ENCODE measurements around the gene CETN3.

The CETN3 gene

DNA sequence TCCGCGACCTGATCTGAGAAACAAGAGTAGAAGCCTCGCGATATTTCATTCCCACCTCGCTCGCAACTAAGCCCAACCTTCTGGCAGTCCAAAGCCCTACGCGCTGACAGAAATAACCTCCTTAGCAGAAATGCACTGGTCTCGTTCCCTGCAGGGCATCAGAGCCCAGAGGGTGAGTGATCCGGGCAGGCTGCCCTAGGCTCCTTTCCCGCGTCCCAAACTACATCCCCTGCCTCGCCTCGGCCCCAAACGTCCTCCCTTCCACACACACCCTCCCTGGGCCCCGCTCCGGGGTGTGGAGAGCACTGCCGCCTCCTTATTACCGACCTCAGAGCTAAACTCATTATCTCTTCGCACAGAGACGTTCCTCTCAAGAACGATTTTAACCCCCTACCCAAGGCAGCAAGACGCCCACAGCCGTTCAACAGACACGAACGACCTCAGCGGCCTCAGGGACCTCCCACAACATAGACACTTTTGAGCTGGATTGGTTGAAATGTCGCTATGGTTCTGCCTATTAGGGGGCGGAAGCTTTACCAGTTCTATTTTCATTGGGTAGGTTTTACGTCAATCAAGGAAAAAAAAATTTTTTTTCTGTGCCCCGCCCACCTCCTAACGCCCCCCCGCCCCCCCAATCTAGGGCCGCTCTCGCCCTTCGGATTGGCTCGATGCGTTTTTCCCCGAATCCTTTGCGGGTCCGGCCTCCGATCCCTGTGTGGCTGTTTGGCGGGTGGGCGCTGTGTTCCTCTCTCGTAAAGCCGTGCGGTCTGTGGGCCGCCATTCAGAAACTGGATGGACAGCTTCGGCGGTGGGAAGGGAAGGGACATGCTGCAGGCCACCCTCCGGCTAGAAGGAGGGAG lies at the start of gene CETN3:
Gene CETN3, minus strand, starts transcription at position 439 of the 860 bp plus-strand sequence. Its CDS starts 95 bp downstream, at position 344.
- no peak within 1 kb of the TSS for H3K4me3 Mint-ChIP-seq
- peaks cover 17% of the 10 kb centered on the region for H3K36me3 Mint-ChIP-seq (ENCODE audit: low read depth)
- H3K9me3 Mint-ChIP-seq: no peaks in the 10 kb centered on the region
- H3K27ac Mint-ChIP-seq: no peak within 1 kb of the TSS
- DNase-seq (peak; percentile 87), ATAC-seq (peak; percentile 96)
- no peaks in the 10 kb centered on the region for H3K27me3 Mint-ChIP-seq
- H3K4me1 Mint-ChIP-seq: peaks cover 30% of the 10 kb centered on the region

DNA sequence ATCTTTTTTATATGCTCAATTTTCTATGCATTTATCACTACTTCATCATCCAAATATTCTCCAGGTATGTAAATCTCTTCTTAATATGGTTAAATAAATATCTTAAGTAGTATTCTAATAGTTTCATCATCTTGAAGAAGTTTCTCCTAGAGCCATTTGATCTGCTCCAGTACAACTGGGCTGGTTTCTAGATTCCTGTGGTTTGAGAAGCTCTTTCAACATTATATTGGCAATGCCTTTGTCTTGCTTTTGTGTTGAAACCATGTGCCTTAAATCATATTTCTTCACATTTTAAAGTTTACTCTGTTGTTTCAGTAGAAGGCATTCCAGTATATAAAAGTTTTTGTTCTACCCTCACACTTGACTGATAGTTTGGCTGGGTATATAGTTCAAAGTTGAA lies 37.4 kb upstream of the CETN3 start:
- H3K4me1 Mint-ChIP-seq: no peaks in the 10 kb centered on the region
- no peaks in the 10 kb centered on the region for H3K36me3 Mint-ChIP-seq (ENCODE audit: low read depth)
- DNase-seq (no peak), ATAC-seq (no peak)
- no peaks in the 10 kb centered on the region for H3K9me3 Mint-ChIP-seq
- no peaks in the 10 kb centered on the region for H3K27me3 Mint-ChIP-seq
- no peak overlapping the region for H3K4me3 Mint-ChIP-seq
- H3K27ac Mint-ChIP-seq: no peak overlapping the region

DNA sequence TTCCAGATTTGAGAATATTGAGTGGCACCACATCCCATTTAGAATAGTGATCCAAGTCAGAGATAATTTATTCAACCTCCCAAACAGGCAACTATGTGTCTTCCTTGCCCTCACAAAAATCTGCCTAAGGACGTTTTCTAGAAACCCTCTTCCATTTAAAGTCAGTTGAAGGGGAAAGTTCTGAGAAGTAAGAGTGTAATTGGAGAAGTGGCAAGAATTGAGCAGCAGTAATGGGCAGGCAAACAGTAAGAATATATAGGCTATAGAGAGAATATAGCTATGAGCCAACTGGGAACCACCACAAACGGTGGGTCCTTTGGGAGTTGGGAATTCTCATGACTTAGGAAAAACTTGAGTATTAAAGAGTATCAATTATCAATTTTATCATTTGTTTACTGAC lies 31.1 kb upstream of the CETN3 start:
- ATAC-seq: no peak

DNA sequence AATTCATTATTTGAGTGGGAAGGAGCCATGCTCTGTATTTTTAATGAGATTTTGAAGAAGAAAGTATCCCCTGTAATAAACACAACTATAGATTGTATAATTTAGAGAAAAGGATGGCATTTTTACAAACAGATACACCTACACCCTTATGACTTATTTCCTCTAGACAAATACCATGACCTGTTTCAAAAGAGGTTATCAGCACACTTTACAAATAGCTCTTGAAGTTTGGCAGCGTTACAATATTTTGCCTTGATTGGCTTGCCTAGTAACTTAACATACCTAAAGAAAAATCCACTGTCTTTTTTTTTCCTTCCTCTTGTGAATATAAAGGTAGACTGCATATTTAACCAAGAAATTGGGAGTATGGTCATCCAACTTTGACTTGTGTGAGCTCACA lies 28.5 kb upstream of the CETN3 start:
- H3K36me3 Mint-ChIP-seq (ENCODE audit: low read depth): no peaks in the 10 kb centered on the region
- ATAC-seq (no peak), DNase-seq (no peak)
- H3K4me3 Mint-ChIP-seq: no peak overlapping the region
- peaks cover 3% of the 10 kb centered on the region for H3K27me3 Mint-ChIP-seq
- H3K9me3 Mint-ChIP-seq: no peaks in the 10 kb centered on the region
- peaks cover 10% of the 10 kb centered on the region for H3K4me1 Mint-ChIP-seq
- H3K27ac Mint-ChIP-seq: no peak overlapping the region

More for the DNA sequence above, 31.1 kb upstream of the CETN3 start:
- Mint-ChIP-seq H3K27ac (no peak overlapping the region), H3K9me3 (no peaks in the 10 kb centered on the region), H3K4me3 (no peak overlapping the region), H3K4me1 (peaks cover 10% of the 10 kb centered on the region), H3K36me3 (ENCODE audit: low read depth) (no peaks in the 10 kb centered on the region), H3K27me3 (peaks cover 3% of the 10 kb centered on the region)
- DNase-seq: no peak

DNA sequence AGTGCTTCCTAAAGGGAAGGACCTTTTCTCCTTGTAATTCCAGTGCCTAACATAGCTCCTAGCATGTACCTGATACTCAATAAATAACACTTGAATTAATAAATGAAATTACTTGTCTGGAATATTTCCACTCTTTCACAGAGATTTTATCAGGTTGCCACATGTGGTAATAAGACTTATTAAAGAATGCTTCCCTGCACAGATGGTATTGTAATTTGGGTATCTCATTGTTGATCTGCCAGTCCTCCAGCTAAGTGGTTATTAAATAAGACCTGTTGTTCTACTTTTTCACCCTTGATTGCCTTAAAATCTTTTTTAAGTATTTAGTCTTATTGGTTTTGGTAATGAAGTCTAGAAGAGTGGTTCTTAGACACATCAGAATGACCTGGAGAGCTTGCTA lies 28.1 kb upstream of the CETN3 start:
- no peaks in the 10 kb centered on the region for H3K9me3 Mint-ChIP-seq
- H3K4me3 Mint-ChIP-seq: no peak overlapping the region
- no peak for DNase-seq
- H3K36me3 Mint-ChIP-seq (ENCODE audit: low read depth): no peaks in the 10 kb centered on the region
- peaks cover 10% of the 10 kb centered on the region for H3K4me1 Mint-ChIP-seq
- ATAC-seq: no peak
- peaks cover 3% of the 10 kb centered on the region for H3K27me3 Mint-ChIP-seq
- no peak overlapping the region for H3K27ac Mint-ChIP-seq

DNA sequence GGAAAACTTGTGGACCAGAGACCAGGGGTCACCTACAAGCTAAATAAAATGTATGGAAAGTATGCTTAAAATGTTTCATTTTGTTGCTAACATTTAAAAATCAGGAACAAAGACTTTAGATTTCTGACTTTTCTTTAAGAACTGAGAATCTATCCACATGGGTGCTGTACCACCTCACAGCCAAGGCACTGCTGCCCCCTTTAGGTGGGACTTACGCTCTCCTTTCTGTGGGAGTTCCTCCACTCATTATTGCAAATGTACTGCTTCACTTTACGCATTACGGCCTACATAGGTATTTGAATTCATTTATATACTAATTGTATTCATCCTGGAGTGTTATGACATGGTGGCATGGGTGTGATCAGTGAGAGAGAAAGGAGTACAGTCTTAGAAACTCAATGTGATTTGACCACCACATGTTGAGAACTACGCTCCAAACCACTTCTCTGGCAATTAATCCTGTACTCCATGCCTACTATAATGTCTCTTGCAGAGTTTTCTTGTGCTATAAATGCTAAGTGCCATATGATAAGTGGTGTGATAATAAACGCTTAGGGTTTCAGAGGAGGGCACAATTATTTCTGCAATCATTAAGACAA lies 24.7 kb upstream of the CETN3 start:
- H3K36me3 Mint-ChIP-seq (ENCODE audit: low read depth): no peaks in the 10 kb centered on the region
- DNase-seq: peak; percentile 52
- H3K4me3 Mint-ChIP-seq: no peak overlapping the region
- peaks cover 5% of the 10 kb centered on the region for H3K27me3 Mint-ChIP-seq
- H3K9me3 Mint-ChIP-seq: no peaks in the 10 kb centered on the region
- H3K27ac Mint-ChIP-seq: no peak overlapping the region
- ATAC-seq: no peak
- no peaks in the 10 kb centered on the region for H3K4me1 Mint-ChIP-seq

DNA sequence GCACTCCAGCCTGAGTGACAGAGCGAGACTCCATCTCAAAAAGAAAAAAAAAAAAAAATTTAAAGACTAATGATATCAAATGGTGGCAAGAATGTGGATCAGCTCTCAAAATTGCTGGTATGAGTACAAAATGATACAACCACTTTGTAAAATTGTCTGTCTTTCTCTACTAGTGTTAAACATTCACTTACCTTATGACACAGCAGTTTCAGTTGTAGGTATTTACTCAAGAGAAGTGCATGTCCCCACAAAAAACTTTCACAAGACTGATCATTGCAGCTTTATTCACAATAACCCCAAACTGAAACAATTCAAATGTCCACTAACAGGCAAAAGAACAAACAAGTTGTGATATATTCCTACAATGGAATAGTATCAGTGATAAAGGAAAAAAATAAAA lies 14.7 kb upstream of the CETN3 start:
- DNase-seq (no peak), ATAC-seq (no peak)
- Mint-ChIP-seq H3K27ac (no peak overlapping the region), H3K9me3 (no peaks in the 10 kb centered on the region), H3K4me3 (no peak overlapping the region), H3K36me3 (ENCODE audit: low read depth) (no peaks in the 10 kb centered on the region), H3K4me1 (no peaks in the 10 kb centered on the region), H3K27me3 (peaks cover 10% of the 10 kb centered on the region)

DNA sequence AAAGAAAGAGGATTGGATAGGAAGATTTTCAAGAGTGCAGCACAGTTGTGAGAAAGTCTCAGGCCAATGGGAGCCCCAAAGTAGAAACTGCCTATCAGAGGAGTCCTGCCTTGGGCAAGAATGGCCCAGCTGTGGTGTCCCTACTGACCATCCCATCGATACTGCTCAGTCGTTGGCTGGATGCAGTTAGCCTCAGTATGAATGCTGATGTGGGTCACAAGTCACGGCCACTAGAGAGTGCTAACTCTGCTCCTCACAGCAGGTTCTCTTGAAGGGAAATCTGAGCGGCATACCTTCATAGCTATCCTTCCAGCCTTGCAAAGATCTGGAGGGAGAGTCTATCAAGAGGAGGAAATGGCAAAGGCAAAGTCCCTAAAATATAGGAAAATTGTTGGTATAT lies 11.6 kb upstream of the CETN3 start:
- H3K4me3 Mint-ChIP-seq: no peak overlapping the region
- no peak for ATAC-seq
- DNase-seq: no peak
- H3K4me1 Mint-ChIP-seq: no peaks in the 10 kb centered on the region
- no peaks in the 10 kb centered on the region for H3K9me3 Mint-ChIP-seq
- peaks cover 10% of the 10 kb centered on the region for H3K27me3 Mint-ChIP-seq
- no peaks in the 10 kb centered on the region for H3K36me3 Mint-ChIP-seq (ENCODE audit: low read depth)
- no peak overlapping the region for H3K27ac Mint-ChIP-seq

DNA sequence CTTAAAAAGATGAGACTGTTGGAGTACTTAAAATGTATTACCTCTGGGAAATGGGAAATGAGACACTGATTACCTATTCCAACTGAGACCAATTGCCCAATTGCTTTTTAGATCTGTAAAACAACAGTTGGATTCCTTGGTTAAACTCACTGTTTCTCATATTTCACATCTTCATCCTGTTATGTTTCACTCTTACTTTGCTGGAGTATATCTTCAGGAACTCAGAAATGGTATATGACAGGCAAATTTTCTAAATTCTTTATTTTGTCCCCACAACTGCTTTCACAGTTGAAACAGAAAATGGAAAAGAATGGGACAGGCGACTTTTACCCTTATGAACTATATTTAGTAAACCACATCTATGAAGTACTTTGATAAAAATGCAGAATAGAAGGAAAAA lies 8.7 kb upstream of the CETN3 start:
- DNase-seq: no peak
- Mint-ChIP-seq H3K4me1 (no peaks in the 10 kb centered on the region), H3K27me3 (peaks cover 5% of the 10 kb centered on the region), H3K9me3 (no peaks in the 10 kb centered on the region), H3K4me3 (no peak overlapping the region), H3K36me3 (ENCODE audit: low read depth) (no peaks in the 10 kb centered on the region), H3K27ac (no peak overlapping the region)
- ATAC-seq: no peak

DNA sequence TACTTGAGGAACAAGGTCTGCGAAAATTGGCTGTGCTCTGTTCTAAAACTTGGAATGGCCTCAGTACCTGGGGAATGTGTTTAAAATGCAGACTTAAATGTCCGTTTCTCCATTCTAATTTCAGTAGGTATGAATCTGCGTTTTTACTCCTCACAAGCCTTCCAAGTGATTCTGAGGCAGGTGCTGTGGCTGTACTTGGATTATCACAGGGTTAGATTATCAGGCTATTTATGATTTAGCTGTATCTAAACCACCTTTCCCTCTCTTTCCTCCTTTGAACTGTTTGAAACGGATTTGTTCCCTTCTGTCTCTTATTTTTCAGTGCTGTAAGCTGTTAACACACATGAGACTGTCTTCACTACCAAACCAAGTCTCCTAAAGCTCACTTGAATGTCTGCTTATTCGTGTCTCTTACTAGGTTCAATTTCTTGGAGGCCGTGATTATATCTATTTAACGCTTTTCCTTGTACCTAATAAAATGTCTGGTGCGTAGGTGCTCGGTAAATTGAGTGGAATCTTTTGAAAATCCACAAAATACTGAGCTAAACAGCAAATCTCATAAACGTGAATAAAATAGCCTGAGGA lies 714 bp upstream of the CETN3 start:
- Mint-ChIP-seq H3K27me3 (no peaks in the 10 kb centered on the region), H3K27ac (no peak overlapping the region), H3K36me3 (ENCODE audit: low read depth) (peaks cover 13% of the 10 kb centered on the region), H3K9me3 (no peaks in the 10 kb centered on the region), H3K4me3 (no peak overlapping the region), H3K4me1 (peaks cover 26% of the 10 kb centered on the region)
- ATAC-seq (no peak), DNase-seq (no peak)

DNA sequence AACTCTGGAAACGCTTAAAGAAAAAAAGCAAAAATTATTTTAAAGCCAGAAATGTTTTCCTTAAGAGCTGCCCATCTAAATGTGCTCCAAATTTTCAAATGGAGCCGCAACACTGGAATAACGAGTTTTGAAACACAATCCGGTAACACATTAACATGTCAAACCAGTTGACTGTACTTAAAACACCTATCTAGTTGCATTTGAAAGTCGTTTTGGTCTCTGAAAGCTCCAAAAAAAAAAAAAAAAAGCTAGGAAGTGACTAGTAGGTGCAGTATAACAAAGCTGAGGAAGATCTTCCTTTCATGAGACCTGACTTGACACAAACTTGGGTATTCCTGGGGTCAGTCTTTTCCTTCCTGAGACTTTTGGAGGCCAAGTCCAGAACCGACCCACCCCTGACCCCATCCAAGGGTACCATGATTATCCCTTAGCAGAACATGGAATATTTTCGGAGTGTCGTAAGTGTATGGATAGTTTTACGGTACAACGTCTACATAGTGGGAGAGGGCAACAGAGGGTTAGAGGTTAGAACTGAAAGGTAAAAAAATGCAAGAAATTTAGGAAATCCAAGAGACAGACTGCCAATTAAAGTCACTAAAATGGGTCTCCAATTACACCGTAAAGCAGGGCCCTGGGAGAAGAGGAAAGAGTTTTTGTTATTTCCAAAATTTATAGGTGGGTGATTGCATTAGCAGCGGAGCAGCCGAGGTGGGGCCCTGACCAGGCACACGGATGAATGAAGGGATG lies 812 bp downstream of the CETN3 start:
- ATAC-seq (no peak), DNase-seq (no peak)
- H3K4me3 Mint-ChIP-seq: no peak overlapping the region
- H3K36me3 Mint-ChIP-seq (ENCODE audit: low read depth): peaks cover 19% of the 10 kb centered on the region
- H3K27me3 Mint-ChIP-seq: no peaks in the 10 kb centered on the region
- H3K9me3 Mint-ChIP-seq: no peaks in the 10 kb centered on the region
- no peak overlapping the region for H3K27ac Mint-ChIP-seq
- H3K4me1 Mint-ChIP-seq: peaks cover 30% of the 10 kb centered on the region

DNA sequence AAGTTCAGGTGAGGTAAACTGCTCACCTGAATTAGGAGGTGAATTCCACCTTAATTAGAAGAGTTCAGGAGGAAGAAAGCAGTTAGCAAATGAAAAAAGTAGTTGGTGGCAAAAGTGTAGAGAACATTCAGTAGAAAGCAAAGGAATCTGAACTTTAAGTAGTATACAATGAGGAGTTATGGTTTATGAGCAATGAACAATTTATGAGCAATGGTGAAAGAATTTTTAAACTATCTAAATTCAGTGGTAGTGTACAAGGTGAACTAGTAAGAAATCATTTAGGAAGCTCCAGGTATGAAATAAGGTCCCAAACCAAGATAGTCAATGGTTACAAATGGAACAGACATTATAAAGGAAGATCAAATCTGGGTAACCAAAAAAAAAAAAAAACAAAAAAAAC lies 3.1 kb downstream of the CETN3 start:
- H3K36me3 Mint-ChIP-seq (ENCODE audit: low read depth): peaks cover 24% of the 10 kb centered on the region
- H3K27ac Mint-ChIP-seq: no peak overlapping the region
- H3K4me1 Mint-ChIP-seq: peaks cover 28% of the 10 kb centered on the region
- DNase-seq: no peak
- H3K4me3 Mint-ChIP-seq: no peak overlapping the region
- H3K27me3 Mint-ChIP-seq: no peaks in the 10 kb centered on the region
- ATAC-seq: no peak
- no peaks in the 10 kb centered on the region for H3K9me3 Mint-ChIP-seq

DNA sequence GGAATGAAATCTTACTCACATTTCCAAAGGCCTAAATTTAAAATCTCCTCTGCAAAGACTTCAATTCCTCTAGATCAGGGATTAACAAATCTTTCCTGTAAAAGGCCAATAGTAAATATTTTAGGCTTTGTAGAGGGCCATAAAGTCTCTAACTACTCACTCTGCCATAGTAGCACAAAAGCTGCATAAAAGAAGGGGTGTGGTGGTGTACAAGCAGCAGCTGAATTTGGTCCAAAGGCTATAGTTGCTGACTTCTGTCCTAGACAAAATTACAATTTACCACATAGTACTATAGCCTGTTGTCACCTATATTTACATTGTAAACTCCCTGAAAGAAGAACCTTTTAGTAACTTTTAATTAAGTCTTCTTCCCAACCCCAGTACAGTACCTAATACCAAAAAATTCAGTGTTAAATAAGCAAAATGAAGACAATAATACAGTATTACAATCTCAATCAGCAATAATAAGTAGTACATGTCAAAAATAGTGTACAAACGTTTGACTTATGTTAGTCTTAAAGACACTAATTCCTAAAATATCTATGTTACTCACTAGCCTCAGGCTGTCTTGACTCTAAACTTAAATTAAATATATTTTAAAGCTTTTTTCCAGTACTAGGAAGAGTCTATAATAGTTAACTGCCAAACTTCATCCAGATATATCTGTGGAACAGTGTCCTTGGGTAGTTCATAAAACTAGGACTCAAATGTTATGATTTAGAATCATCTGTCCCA lies 6.9 kb downstream of the CETN3 start:
- Mint-ChIP-seq H3K4me3 (no peak overlapping the region), H3K4me1 (peaks cover 18% of the 10 kb centered on the region), H3K27me3 (no peaks in the 10 kb centered on the region), H3K9me3 (no peaks in the 10 kb centered on the region), H3K36me3 (ENCODE audit: low read depth) (peaks cover 33% of the 10 kb centered on the region), H3K27ac (no peak overlapping the region)
- ATAC-seq: no peak
- DNase-seq: no peak

DNA sequence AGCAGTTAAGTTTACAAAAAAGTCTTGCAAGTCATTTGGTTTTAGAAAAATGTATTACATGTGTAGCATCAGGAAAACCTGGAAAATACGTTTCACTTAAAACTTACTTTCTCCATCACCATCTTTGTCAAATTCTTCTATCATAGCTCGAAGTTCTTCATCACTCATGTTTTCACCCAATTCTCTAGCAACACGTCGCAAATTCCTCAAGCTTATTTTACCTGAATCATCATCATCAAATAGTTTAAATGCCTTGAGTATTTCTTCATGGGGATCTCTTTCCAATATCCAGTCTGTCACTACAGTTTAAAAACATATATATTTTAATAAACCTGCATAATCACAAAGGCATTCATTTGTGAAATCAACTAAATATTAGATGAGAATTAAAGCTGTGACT lies 10.3 kb downstream of the CETN3 start:
- H3K9me3 Mint-ChIP-seq: no peaks in the 10 kb centered on the region
- no peak overlapping the region for H3K4me3 Mint-ChIP-seq
- ATAC-seq (no peak), DNase-seq (no peak)
- H3K4me1 Mint-ChIP-seq: no peaks in the 10 kb centered on the region
- no peaks in the 10 kb centered on the region for H3K27me3 Mint-ChIP-seq
- peaks cover 14% of the 10 kb centered on the region for H3K36me3 Mint-ChIP-seq (ENCODE audit: low read depth)
- H3K27ac Mint-ChIP-seq: no peak overlapping the region
